ENCODE results near the gene LSM14B. TPM values are rescaled to one million over a fixed set of nuclear protein-coding genes. Genes with fewer than 3 reads are reported as not detected.
"Not testable (repeated sequence)": the region's sequence is repeated elsewhere in the genome, so short reads cannot be mapped to it uniquely, and the experiment has no call there.

LSM14B gene
- total and polyA plus RNA-seq, 4 donors: 14.5 to 29.5 (median 19.9) TPM

- peaks cover 23% of the 10 kb centered on the region for H3K9me3 ChIP-seq (ENCODE audit: control insufficient read depth, low read length)
- no peaks in the 10 kb centered on the region for H3K27me3 ChIP-seq (ENCODE audit: control insufficient read depth in 1 of 2, insufficient read depth in 2 of 2, low read length in 1 of 2)
- H3K36me3 ChIP-seq (ENCODE audit: control insufficient read depth in 1 of 2, insufficient read depth in 2 of 2, low read length in 1 of 2): no peaks in the 10 kb centered on the region
- WGBS, 2 donors: 16 to 19% methylated on average over 7 of the region's 7 CpGs
- intact Hi-C loops (cut with DNase I): no loop called here
- H3K4me3 ChIP-seq (ENCODE audit: low read length in 2 of 2): no peak overlapping the region
- DNase-seq (no peak), ATAC-seq (ENCODE audit: low FRiP score) (no peak)
- no peak overlapping the region for H3K27ac ChIP-seq (ENCODE audit: low read depth in 1 of 2, low read length in 2 of 2)
- H3K4me1 ChIP-seq (ENCODE audit: control insufficient read depth in 1 of 2, insufficient read depth in 2 of 2, low read length in 2 of 2): no peaks in the 10 kb centered on the region
These were observed 17.4 kb upstream of the LSM14B start for GRCh38 chr20:62104791-62105345.

GRCh38 chr20:62105592-62105991 is 16.7 kb upstream of the LSM14B start:
- Histone ChIP-seq H3K27ac (ENCODE audit: low read depth in 1 of 2, low read length in 2 of 2) (no peak overlapping the region), H3K36me3 (ENCODE audit: control insufficient read depth in 1 of 2, insufficient read depth in 2 of 2, low read length in 1 of 2) (no peaks in the 10 kb centered on the region), H3K4me3 (ENCODE audit: low read length in 2 of 2) (no peak overlapping the region), H3K27me3 (ENCODE audit: control insufficient read depth in 1 of 2, insufficient read depth in 2 of 2, low read length in 1 of 2) (no peaks in the 10 kb centered on the region), H3K9me3 (ENCODE audit: control insufficient read depth, low read length) (peaks cover 19% of the 10 kb centered on the region), H3K4me1 (ENCODE audit: control insufficient read depth in 1 of 2, insufficient read depth in 2 of 2, low read length in 2 of 2) (no peaks in the 10 kb centered on the region)
- ATAC-seq (ENCODE audit: low FRiP score): no peak
- DNase-seq: no peak
- WGBS, 2 donors: 92 to 93% methylated on average over 5 of the region's 5 CpGs
- intact Hi-C loops (cut with DNase I): no loop called here

DNA sequence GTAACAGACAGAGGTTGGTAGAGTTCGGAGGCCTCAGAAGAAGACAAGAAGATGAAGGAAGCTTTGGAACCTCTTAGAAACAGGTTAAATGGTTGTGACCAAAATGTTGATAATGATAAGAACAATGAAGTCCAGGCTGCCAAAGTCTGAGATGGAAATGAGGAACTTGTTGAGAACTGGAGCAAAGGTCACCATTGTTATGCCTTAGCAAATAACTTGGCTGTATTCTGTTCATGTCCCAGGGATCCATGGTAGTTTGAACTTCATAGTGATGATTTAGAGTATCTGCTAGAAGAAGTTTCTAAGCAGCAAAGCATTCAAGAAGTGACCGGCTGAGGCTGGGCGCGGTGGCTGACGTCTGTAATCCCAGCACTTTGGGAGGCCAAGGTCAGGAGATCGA is 11.1 kb upstream of the LSM14B start:
- no peak for DNase-seq
- WGBS, 2 donors: 94 to 97% methylated on average over 6 of the region's 6 CpGs
- Histone ChIP-seq H3K4me3 (ENCODE audit: low read length in 2 of 2) (no peak overlapping the region), H3K27ac (ENCODE audit: low read depth in 1 of 2, low read length in 2 of 2) (no peak overlapping the region), H3K36me3 (ENCODE audit: control insufficient read depth in 1 of 2, insufficient read depth in 2 of 2, low read length in 1 of 2) (no peaks in the 10 kb centered on the region), H3K9me3 (ENCODE audit: control insufficient read depth, low read length) (peaks cover 23% of the 10 kb centered on the region), H3K4me1 (ENCODE audit: control insufficient read depth in 1 of 2, insufficient read depth in 2 of 2, low read length in 2 of 2) (no peaks in the 10 kb centered on the region), H3K27me3 (ENCODE audit: control insufficient read depth in 1 of 2, insufficient read depth in 2 of 2, low read length in 1 of 2) (no peaks in the 10 kb centered on the region)
- no peak for ATAC-seq (ENCODE audit: low FRiP score)
- intact Hi-C loops (cut with DNase I): no loop called here

DNA sequence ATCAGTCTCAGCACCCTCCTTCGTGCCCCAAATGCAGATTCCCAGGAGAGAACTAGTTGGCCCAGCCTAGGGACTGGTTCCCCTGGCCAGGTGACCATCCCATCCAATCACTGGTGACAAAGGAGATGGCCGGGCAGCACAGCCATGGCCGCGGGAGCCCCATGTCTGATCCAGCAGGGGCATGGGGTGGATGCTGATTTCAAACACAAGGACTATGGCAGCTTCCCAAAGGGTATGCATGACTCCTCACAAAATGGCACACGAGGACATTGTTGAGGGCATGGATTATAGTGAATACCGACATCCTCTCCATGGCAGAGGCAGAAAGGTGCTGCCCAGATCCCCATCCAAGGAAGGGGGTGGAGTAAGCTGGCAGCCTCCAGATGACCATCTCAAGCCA is 9.9 kb upstream of the LSM14B start:
- intact Hi-C loops (cut with DNase I): no loop called here
- Histone ChIP-seq H3K27me3 (ENCODE audit: control insufficient read depth in 1 of 2, insufficient read depth in 2 of 2, low read length in 1 of 2) (no peaks in the 10 kb centered on the region), H3K27ac (ENCODE audit: low read depth in 1 of 2, low read length in 2 of 2) (no peak overlapping the region), H3K4me3 (ENCODE audit: low read length in 2 of 2) (no peak overlapping the region), H3K9me3 (ENCODE audit: control insufficient read depth, low read length) (peaks cover 17% of the 10 kb centered on the region), H3K4me1 (ENCODE audit: control insufficient read depth in 1 of 2, insufficient read depth in 2 of 2, low read length in 2 of 2) (no peaks in the 10 kb centered on the region), H3K36me3 (ENCODE audit: control insufficient read depth in 1 of 2, insufficient read depth in 2 of 2, low read length in 1 of 2) (no peaks in the 10 kb centered on the region)
- WGBS, 2 donors: 91 to 92% methylated on average over 6 of the region's 6 CpGs
- DNase-seq (no peak), ATAC-seq (ENCODE audit: low FRiP score) (no peak)

GRCh38 chr20:62114894-62115293 is 7.4 kb upstream of the LSM14B start:
- ATAC-seq (ENCODE audit: low FRiP score) (no peak), DNase-seq (no peak)
- Histone ChIP-seq H3K9me3 (ENCODE audit: control insufficient read depth, low read length) (peaks cover 10% of the 10 kb centered on the region), H3K27me3 (ENCODE audit: control insufficient read depth in 1 of 2, insufficient read depth in 2 of 2, low read length in 1 of 2) (no peaks in the 10 kb centered on the region), H3K4me3 (ENCODE audit: low read length in 2 of 2) (no peak overlapping the region), H3K27ac (ENCODE audit: low read depth in 1 of 2, low read length in 2 of 2) (no peak overlapping the region), H3K4me1 (ENCODE audit: control insufficient read depth in 1 of 2, insufficient read depth in 2 of 2, low read length in 2 of 2) (no peaks in the 10 kb centered on the region), H3K36me3 (ENCODE audit: control insufficient read depth in 1 of 2, insufficient read depth in 2 of 2, low read length in 1 of 2) (no peaks in the 10 kb centered on the region)
- intact Hi-C loops (cut with DNase I): no loop called here
- 21 to 42% methylated on average over 6 to 8 of the region's 8 CpGs for WGBS, 2 donors

DNA sequence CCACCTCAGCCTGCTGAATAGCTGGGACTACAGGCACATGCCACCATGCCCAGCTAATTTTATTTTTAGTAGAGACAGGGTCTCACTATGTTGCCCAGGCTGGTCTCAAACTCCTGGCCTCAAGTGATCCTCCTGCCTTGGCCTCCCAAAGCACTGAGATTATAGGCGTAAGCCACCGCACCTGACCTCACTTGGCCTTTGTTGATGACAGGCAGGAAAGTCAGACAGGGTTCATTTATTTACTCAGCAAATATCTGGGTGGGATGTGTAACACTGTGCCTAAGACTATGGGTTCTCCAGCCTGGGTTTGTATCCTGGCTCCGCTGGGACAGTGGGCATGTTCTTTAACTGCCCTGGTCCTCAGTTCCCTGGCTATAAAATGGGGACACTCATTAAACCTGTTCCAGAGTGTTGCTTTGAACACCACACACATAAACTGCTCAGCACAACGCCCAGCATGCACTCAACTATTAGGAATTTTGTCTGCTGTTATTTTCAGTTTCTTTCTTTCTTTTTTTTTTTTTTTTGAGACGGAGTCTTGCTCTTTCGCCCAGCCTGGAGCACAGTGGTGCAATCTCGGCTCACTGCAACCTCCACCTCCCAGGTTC is 6.4 kb upstream of the LSM14B start:
- peaks cover 10% of the 10 kb centered on the region for H3K9me3 ChIP-seq (ENCODE audit: control insufficient read depth, low read length)
- ATAC-seq (ENCODE audit: low FRiP score); H3K4me3 ChIP-seq (ENCODE audit: low read length in 2 of 2); H3K27me3 ChIP-seq (ENCODE audit: control insufficient read depth in 1 of 2, insufficient read depth in 2 of 2, low read length in 1 of 2); H3K27ac ChIP-seq (ENCODE audit: low read depth in 1 of 2, low read length in 2 of 2); DNase-seq; H3K4me1 ChIP-seq (ENCODE audit: control insufficient read depth in 1 of 2, insufficient read depth in 2 of 2, low read length in 2 of 2); H3K36me3 ChIP-seq (ENCODE audit: control insufficient read depth in 1 of 2, insufficient read depth in 2 of 2, low read length in 1 of 2); intact Hi-C loops (cut with DNase I): not testable (repeated sequence)
- WGBS, 2 donors: 63 to 73% methylated on average over 5 to 7 of the region's 7 CpGs

DNA sequence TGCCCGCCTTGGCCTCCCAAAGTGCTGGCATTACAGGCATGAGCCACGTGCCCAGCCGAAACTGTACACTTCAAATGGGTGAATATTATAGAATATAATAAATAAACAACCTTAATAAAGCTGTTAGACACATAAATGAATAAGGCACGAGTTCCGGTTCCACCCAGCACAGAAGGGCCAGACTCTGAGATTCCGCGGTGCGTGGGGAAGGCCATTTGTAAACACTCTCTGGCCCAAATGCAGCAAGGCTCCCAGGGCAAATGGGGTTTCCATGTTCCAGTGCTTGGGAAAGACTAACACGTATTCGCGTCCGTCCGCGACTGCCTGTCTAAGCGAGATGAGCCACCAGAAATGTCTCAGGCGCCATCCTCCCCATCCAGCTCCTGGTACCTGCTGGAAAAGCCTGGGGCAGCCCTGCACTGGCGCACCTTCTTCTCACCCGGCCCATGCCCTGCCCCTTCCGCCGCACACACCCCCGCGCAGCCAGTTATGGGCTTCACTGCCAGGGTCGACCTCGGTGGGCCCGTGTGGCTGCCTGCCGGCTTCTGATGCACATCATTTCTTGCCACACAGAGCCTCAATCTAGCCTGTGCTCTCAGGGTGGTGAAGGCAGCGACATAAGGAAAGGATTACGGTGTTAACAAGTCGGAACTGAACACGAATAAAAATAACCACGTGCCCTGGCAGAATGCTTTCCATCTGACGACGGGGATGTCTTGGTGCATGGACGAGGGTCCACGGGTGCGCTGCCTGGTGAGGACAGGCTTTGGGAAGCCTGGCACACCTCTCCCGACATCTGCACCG is 5.5 kb upstream of the LSM14B start:
- Histone ChIP-seq H3K9me3 (ENCODE audit: control insufficient read depth, low read length) (peaks cover 10% of the 10 kb centered on the region), H3K27me3 (ENCODE audit: control insufficient read depth in 1 of 2, insufficient read depth in 2 of 2, low read length in 1 of 2) (no peaks in the 10 kb centered on the region), H3K27ac (ENCODE audit: low read depth in 1 of 2, low read length in 2 of 2) (no peak overlapping the region), H3K4me3 (ENCODE audit: low read length in 2 of 2) (no peak overlapping the region), H3K36me3 (ENCODE audit: control insufficient read depth in 1 of 2, insufficient read depth in 2 of 2, low read length in 1 of 2) (no peaks in the 10 kb centered on the region), H3K4me1 (ENCODE audit: control insufficient read depth in 1 of 2, insufficient read depth in 2 of 2, low read length in 2 of 2) (no peaks in the 10 kb centered on the region)
- WGBS, 2 donors: 83 to 85% methylated on average over 38 of the region's 38 CpGs
- intact Hi-C loops (cut with DNase I): no loop called here
- DNase-seq (no peak), ATAC-seq (ENCODE audit: low FRiP score) (no peak)

DNA sequence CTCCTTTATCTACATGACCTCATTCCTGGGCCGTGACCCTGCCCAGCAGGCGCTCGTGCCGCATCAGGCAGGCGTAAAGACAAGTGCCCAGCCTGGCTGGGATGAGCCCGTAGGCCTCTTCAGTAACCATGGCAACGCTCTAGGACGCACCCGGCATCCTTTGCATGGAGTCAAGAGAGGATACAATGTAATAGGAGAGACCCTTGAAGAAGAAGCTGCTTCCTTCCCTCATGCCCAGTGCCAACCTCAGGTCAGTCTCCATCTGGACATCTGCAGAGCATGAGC is 5.0 kb upstream of the LSM14B start:
- ATAC-seq (ENCODE audit: low FRiP score) (no peak), DNase-seq (no peak)
- Histone ChIP-seq H3K4me3 (ENCODE audit: low read length in 2 of 2) (no peak overlapping the region), H3K27ac (ENCODE audit: low read depth in 1 of 2, low read length in 2 of 2) (no peak overlapping the region), H3K27me3 (ENCODE audit: control insufficient read depth in 1 of 2, insufficient read depth in 2 of 2, low read length in 1 of 2) (no peaks in the 10 kb centered on the region), H3K4me1 (ENCODE audit: control insufficient read depth in 1 of 2, insufficient read depth in 2 of 2, low read length in 2 of 2) (no peaks in the 10 kb centered on the region), H3K36me3 (ENCODE audit: control insufficient read depth in 1 of 2, insufficient read depth in 2 of 2, low read length in 1 of 2) (no peaks in the 10 kb centered on the region), H3K9me3 (ENCODE audit: control insufficient read depth, low read length) (peaks cover 8% of the 10 kb centered on the region)
- 60 to 70% methylated on average over 9 of the region's 9 CpGs for WGBS, 2 donors
- intact Hi-C loops (cut with DNase I): no loop called here

GRCh38 chr20:62117658-62118057 is 4.6 kb upstream of the LSM14B start:
- H3K4me3 ChIP-seq (ENCODE audit: low read length in 2 of 2): no peak overlapping the region
- no peaks in the 10 kb centered on the region for H3K36me3 ChIP-seq (ENCODE audit: control insufficient read depth in 1 of 2, insufficient read depth in 2 of 2, low read length in 1 of 2)
- H3K4me1 ChIP-seq (ENCODE audit: control insufficient read depth in 1 of 2, insufficient read depth in 2 of 2, low read length in 2 of 2): no peaks in the 10 kb centered on the region
- DNase-seq (peak in 1 of 2 donors; percentile 67), ATAC-seq (ENCODE audit: low FRiP score) (no peak)
- WGBS, 2 donors: 53 to 60% methylated on average over 15 of the region's 15 CpGs
- H3K27me3 ChIP-seq (ENCODE audit: control insufficient read depth in 1 of 2, insufficient read depth in 2 of 2, low read length in 1 of 2): no peaks in the 10 kb centered on the region
- intact Hi-C loops (cut with DNase I): loop anchor here in 1 of 2 donors (2.0 kb wide), 1 partner anchor 51 kb away; no protein-coding TSS in a partner anchor
- H3K27ac ChIP-seq (ENCODE audit: low read depth in 1 of 2, low read length in 2 of 2): no peak overlapping the region
- peaks cover 4% of the 10 kb centered on the region for H3K9me3 ChIP-seq (ENCODE audit: control insufficient read depth, low read length)
